ENCODE data around the gene DST.

DST gene

DNA sequence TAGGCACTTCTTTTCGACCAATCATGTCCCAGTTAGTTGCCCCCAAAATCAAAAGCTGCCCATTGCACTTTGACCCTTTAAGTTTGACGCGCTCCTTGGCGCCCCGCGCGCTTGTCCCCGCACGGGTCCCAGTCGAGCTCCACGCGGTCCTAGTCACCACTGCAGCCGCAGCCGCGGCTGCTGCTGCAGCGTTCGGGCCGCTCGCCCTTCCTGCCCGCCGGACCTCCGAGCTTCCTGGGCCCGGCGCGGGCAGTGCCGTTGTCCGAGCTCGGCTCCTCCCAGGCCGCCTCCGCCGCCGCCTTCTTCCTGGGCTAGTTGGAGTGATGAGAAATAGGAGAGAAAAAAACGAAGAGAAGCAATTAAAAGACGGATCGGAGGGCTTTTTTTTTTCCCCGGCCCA is 209.6 kb downstream of the DST start:
- Histone ChIP-seq H3K27me3 (ENCODE audit: control insufficient read depth, insufficient read depth, low read length) (no peaks in the 10 kb centered on the region), H3K4me1 (ENCODE audit: control insufficient read depth, insufficient read depth, low read length) (no peaks in the 10 kb centered on the region), H3K9ac (ENCODE audit: low read depth, low read length) (no peak overlapping the region), H3K4me3 (ENCODE audit: low read depth, low read length) (no peak overlapping the region), H3K36me3 (ENCODE audit: control insufficient read depth, insufficient read depth, low read length) (no peaks in the 10 kb centered on the region), H3K9me3 (ENCODE audit: control insufficient read depth, insufficient read depth, low read length) (no peaks in the 10 kb centered on the region)

DNA sequence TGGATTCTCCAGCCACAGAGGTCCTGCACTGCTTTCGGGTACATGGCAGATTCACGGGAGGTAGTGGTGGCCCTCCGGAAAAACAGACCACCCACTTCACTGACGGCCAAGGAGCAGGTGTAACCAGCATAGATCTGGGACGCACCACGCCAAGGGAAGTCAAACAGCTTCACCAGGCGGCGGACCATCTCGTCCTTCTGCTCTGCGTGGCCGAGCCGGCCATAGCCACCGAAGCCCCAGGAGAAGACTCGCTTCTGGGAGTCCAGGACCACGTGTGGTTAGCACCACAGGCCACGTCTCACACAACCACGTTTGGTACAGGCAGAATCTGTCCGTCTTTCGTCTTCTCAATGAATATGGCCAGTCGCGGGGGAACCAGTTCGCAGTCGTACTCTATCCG is 210.5 kb downstream of the DST start:
- H3K4me1 ChIP-seq (ENCODE audit: control insufficient read depth, insufficient read depth, low read length), result no peaks in the 10 kb centered on the region
- no peak overlapping the region for H3K9ac ChIP-seq (ENCODE audit: low read depth, low read length)
- H3K36me3 ChIP-seq (ENCODE audit: control insufficient read depth, insufficient read depth, low read length), result no peaks in the 10 kb centered on the region
- H3K9me3 ChIP-seq (ENCODE audit: control insufficient read depth, insufficient read depth, low read length), result no peaks in the 10 kb centered on the region
- H3K27me3 ChIP-seq (ENCODE audit: control insufficient read depth, insufficient read depth, low read length), result no peaks in the 10 kb centered on the region
- no peak overlapping the region for H3K4me3 ChIP-seq (ENCODE audit: low read depth, low read length)

DNA sequence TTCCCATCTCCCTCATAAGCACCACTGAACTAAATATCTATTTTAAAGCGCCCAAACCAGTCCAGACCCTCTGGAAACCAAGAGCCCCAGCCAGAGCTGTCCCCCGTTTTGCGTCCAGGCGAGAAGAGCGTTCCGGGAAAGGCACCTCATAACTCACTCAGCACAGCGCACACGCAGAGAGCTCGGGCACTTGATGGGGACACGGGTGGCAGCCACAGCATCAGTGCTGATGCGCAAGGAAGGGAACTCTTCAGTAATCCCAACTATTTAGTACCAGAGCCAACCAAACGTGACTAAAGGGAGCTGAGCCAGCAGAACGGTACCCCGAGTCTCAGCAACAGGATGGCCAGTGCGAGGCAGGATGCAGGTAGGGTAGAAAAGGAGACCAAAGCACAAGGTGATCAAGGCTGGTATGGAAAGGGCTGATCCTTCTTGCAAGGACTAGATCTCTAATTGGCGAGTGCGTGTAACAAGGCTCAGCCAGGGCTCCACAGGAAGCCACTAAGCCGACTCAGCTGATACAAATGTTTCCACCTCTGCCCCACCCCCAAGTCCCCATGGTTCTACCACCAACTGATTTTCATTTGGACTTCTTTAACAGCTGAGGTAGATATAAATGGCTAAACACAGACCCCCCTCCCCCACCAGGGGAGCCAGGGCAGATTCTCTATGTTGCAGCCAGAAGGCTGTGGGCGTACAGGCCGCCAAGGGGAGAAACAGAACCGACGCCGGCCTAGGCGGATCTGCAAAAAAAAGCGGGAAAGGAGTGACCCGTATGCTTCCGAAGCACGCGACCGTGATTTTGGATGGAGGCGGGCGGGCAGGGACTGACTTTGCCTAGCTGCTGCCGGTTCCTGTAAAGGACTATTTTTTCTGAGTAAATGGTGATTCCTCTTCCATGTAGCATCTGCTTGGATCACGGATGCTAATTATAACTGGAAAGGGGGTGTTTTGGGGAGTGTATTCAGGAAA is 211.8 kb downstream of the DST start:
- no peaks in the 10 kb centered on the region for H3K36me3 ChIP-seq (ENCODE audit: control insufficient read depth, insufficient read depth, low read length)
- no peaks in the 10 kb centered on the region for H3K9me3 ChIP-seq (ENCODE audit: control insufficient read depth, insufficient read depth, low read length)
- no peaks in the 10 kb centered on the region for H3K27me3 ChIP-seq (ENCODE audit: control insufficient read depth, insufficient read depth, low read length)
- H3K4me3 ChIP-seq (ENCODE audit: low read depth, low read length), result no peak overlapping the region
- H3K4me1 ChIP-seq (ENCODE audit: control insufficient read depth, insufficient read depth, low read length), result no peaks in the 10 kb centered on the region
- H3K9ac ChIP-seq (ENCODE audit: low read depth, low read length), result no peak overlapping the region

DNA sequence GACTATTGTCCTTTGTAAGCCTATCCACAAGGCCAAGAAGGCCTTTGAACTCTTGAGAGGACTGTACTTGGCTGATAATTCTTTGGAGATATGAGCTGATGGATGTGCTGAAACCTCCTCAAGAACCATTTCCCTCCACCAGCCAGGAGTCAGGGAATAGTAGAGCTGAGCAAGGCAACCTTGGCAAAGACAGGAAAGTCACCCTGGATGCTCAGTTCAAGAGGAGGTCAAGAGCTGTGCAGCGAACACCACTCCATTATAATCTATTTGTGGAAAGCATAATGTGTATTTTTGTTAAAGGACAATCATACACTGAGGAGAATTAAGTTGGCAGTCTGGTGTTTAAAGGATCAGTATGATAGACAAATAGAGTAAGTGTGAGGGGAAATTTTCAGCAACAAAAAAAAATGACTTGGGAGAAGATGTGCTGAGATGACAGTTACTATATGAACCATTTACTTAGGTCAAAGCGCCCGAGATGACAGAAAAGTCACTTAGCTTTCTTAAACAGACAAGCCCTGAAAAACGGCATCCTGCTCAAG is 218.1 kb downstream of the DST start:
- Histone ChIP-seq H3K4me1 (ENCODE audit: control insufficient read depth, insufficient read depth, low read length) (no peaks in the 10 kb centered on the region), H3K27me3 (ENCODE audit: control insufficient read depth, insufficient read depth, low read length) (no peaks in the 10 kb centered on the region), H3K9ac (ENCODE audit: low read depth, low read length) (no peak overlapping the region), H3K4me3 (ENCODE audit: low read depth, low read length) (no peak overlapping the region), H3K36me3 (ENCODE audit: control insufficient read depth, insufficient read depth, low read length) (no peaks in the 10 kb centered on the region), H3K9me3 (ENCODE audit: control insufficient read depth, insufficient read depth, low read length) (no peaks in the 10 kb centered on the region)

DNA sequence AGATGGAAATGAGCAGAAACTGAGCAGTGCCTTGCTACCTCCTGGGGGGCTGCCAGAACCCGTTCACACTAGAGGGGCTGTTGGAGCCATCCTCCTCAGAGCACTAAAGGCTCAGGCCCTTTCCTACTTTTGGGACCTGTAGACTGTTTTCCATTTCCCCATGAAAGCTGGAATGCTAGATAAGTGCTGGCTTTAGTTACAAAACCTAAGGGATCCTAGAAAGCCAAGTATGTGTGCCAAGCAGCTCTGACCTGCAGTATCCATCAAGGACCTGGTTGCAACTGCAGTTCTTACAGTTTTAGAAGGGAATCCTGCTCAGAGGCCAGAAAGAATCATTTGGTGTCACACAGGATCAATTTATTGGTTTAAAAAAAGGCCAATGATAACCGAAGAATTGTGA is 218.6 kb downstream of the DST start:
- H3K4me3 ChIP-seq (ENCODE audit: low read depth, low read length), result no peak overlapping the region
- no peaks in the 10 kb centered on the region for H3K9me3 ChIP-seq (ENCODE audit: control insufficient read depth, insufficient read depth, low read length)

DNA sequence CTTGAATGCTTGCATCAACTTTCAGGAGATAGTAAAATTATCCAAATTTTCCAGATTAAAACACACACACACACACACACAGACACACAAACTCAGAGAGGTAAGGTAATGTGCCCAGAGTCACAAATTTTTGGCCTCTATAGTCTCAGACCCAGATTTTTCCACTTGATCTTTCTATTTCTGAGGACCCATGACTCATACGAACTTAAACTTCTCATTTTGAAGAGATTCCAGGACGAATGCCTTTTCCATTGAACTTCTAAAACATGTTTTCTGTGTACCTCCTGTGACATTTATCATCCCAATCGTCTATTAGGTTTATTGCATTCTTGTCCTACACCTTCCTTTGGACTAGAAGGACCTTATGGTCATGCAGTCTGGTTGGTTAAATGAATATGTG is 222.4 kb downstream of the DST start:
- no peaks in the 10 kb centered on the region for H3K27me3 ChIP-seq (ENCODE audit: control insufficient read depth, insufficient read depth, low read length)
- H3K9ac ChIP-seq (ENCODE audit: low read depth, low read length), result no peak overlapping the region
- no peaks in the 10 kb centered on the region for H3K4me1 ChIP-seq (ENCODE audit: control insufficient read depth, insufficient read depth, low read length)
- H3K9me3 ChIP-seq (ENCODE audit: control insufficient read depth, insufficient read depth, low read length), result no peaks in the 10 kb centered on the region
- H3K36me3 ChIP-seq (ENCODE audit: control insufficient read depth, insufficient read depth, low read length), result no peaks in the 10 kb centered on the region
- no peak overlapping the region for H3K4me3 ChIP-seq (ENCODE audit: low read depth, low read length)

More for the DNA sequence above, 218.6 kb downstream of the DST start:
- Histone ChIP-seq H3K4me1 (ENCODE audit: control insufficient read depth, insufficient read depth, low read length) (no peaks in the 10 kb centered on the region), H3K27me3 (ENCODE audit: control insufficient read depth, insufficient read depth, low read length) (no peaks in the 10 kb centered on the region), H3K9ac (ENCODE audit: low read depth, low read length) (no peak overlapping the region), H3K36me3 (ENCODE audit: control insufficient read depth, insufficient read depth, low read length) (no peaks in the 10 kb centered on the region)

DNA sequence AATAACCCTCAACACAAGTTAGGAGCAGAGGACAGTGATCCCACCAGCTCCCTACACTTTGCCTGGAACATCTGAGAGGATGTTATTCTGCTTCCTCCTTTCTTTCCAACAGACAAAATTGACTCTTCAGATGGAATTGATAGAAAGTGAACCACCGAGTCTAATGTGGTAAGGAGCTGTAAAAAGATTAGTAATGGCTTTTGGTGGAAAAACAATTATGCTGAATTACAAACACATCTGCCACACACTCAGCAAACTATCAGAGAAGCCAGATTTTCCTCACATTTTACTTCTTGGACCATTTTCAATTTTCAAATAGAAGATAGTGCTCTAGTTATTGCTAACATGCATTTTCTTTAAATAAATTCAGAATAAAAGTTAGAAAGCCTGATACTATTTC is 223.5 kb downstream of the DST start:
- Histone ChIP-seq H3K36me3 (ENCODE audit: control insufficient read depth, insufficient read depth, low read length) (no peaks in the 10 kb centered on the region), H3K4me1 (ENCODE audit: control insufficient read depth, insufficient read depth, low read length) (no peaks in the 10 kb centered on the region), H3K9ac (ENCODE audit: low read depth, low read length) (no peak overlapping the region), H3K27me3 (ENCODE audit: control insufficient read depth, insufficient read depth, low read length) (no peaks in the 10 kb centered on the region), H3K4me3 (ENCODE audit: low read depth, low read length) (no peak overlapping the region), H3K9me3 (ENCODE audit: control insufficient read depth, insufficient read depth, low read length) (no peaks in the 10 kb centered on the region)

DNA sequence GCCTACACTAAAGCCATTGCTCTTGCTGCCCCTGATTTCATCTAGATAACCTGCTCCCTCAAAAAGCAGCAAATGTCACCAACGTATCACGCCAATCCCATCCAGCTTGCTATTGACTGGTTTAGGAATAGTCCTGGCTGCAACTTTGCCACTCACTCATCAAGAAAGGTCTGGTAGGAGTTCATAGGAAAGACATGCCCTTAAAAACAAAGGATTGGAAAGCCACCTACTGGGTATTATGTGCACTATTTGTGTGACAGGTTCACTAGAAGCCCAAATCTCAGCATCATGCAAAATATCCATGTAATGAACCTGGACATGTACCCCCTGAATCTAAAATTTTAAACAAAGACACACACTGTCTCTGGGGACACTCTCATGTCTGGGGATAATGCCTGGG is 224.9 kb downstream of the DST start:
- Histone ChIP-seq H3K9ac (ENCODE audit: low read depth, low read length) (no peak overlapping the region), H3K4me1 (ENCODE audit: control insufficient read depth, insufficient read depth, low read length) (no peaks in the 10 kb centered on the region), H3K4me3 (ENCODE audit: low read depth, low read length) (no peak overlapping the region), H3K27me3 (ENCODE audit: control insufficient read depth, insufficient read depth, low read length) (no peaks in the 10 kb centered on the region), H3K36me3 (ENCODE audit: control insufficient read depth, insufficient read depth, low read length) (no peaks in the 10 kb centered on the region), H3K9me3 (ENCODE audit: control insufficient read depth, insufficient read depth, low read length) (no peaks in the 10 kb centered on the region)

DNA sequence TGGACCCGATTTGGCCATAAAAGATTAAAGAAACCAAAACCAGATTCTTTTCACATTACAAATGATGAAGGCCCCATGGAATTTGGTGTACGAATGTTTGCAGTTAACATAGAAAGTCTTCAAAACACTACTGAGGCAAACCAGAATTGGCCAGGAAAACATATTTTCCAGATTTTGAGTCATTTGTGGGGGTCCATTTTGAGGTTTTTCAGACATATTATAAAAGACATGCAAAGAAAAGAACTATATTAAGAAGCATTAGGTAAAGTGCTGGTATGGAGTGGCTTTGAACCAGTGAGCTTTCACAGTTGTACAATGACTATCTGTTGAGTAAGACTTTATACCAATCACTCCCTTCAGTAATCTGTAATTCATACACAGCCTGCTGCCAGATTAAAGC is 226.4 kb downstream of the DST start:
- no peak overlapping the region for H3K4me3 ChIP-seq (ENCODE audit: low read depth, low read length)
- no peaks in the 10 kb centered on the region for H3K36me3 ChIP-seq (ENCODE audit: control insufficient read depth, insufficient read depth, low read length)
- no peaks in the 10 kb centered on the region for H3K4me1 ChIP-seq (ENCODE audit: control insufficient read depth, insufficient read depth, low read length)
- H3K27me3 ChIP-seq (ENCODE audit: control insufficient read depth, insufficient read depth, low read length), result no peaks in the 10 kb centered on the region
- H3K9me3 ChIP-seq (ENCODE audit: control insufficient read depth, insufficient read depth, low read length), result no peaks in the 10 kb centered on the region
- H3K9ac ChIP-seq (ENCODE audit: low read depth, low read length), result no peak overlapping the region

DNA sequence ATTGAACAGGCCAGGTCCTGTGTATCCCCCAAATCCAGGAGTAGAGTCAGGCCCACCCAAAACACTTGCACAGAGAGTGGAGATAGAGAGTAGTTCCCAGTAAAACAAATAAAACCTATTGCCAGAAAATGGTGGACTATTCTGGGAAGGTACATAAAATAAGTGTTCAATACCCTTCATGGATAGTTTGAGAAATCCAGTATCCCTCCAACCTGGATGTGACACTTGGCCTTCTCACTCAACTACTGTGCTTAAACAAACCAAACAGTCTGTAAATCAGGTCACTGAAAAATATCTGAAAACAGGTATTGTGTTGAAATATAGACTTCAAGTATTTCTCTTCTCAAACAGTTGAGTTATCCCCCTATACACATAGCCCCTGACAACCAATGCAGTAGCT is 233.7 kb downstream of the DST start:
- no peak overlapping the region for H3K4me3 ChIP-seq (ENCODE audit: low read depth, low read length)
- H3K36me3 ChIP-seq (ENCODE audit: control insufficient read depth, insufficient read depth, low read length), result no peaks in the 10 kb centered on the region
- no peaks in the 10 kb centered on the region for H3K27me3 ChIP-seq (ENCODE audit: control insufficient read depth, insufficient read depth, low read length)
- no peak overlapping the region for H3K9ac ChIP-seq (ENCODE audit: low read depth, low read length)
- H3K4me1 ChIP-seq (ENCODE audit: control insufficient read depth, insufficient read depth, low read length), result no peaks in the 10 kb centered on the region
- no peaks in the 10 kb centered on the region for H3K9me3 ChIP-seq (ENCODE audit: control insufficient read depth, insufficient read depth, low read length)
